ENCODE measurements around the gene RIPK4. TPM values are rescaled to one million over a fixed set of nuclear protein-coding genes. Genes with fewer than 3 reads are reported as not detected.

The RIPK4 gene
- total RNA-seq, 1 experiment from 2014 or later = 20.1 TPM

DNA sequence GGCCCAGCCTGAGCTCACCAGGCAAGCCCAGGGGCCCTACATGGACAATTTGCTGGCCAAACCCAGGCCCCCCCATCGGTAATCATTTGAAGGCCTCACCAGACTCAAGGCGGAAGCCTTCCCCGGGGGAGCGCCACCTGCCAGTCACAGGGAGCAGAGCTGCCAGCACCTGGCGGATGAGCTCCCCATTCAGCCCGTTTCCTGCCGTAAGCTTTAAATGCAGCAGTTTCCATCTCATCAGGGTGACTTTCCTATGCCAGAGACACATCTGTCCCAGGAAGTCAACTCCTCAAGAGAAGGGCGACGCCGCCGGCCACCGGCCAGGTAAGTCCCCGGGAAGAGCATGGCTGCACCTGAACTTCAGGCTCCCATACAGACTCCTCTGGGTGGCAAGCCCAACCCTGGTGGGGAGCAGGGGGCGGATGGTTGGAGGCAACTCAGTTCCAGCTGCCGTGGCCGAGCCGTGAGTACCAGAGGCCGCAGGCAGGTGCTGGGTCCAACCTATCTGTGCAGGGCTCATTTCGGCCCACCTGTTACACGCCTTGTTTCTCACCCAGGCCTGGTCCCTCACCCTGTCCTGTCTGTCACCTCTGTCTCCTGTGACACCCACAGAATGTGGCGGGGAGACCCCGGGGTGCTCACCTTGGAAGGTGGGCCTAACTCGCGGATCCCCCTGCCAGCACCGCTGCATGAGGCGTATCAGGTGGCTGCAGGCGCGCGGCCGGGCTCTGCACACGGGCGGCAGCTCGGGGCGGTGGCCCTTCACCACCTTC lies 20.7 kb downstream of the RIPK4 start (continued):
- TF ChIP-seq, protein P1, sequence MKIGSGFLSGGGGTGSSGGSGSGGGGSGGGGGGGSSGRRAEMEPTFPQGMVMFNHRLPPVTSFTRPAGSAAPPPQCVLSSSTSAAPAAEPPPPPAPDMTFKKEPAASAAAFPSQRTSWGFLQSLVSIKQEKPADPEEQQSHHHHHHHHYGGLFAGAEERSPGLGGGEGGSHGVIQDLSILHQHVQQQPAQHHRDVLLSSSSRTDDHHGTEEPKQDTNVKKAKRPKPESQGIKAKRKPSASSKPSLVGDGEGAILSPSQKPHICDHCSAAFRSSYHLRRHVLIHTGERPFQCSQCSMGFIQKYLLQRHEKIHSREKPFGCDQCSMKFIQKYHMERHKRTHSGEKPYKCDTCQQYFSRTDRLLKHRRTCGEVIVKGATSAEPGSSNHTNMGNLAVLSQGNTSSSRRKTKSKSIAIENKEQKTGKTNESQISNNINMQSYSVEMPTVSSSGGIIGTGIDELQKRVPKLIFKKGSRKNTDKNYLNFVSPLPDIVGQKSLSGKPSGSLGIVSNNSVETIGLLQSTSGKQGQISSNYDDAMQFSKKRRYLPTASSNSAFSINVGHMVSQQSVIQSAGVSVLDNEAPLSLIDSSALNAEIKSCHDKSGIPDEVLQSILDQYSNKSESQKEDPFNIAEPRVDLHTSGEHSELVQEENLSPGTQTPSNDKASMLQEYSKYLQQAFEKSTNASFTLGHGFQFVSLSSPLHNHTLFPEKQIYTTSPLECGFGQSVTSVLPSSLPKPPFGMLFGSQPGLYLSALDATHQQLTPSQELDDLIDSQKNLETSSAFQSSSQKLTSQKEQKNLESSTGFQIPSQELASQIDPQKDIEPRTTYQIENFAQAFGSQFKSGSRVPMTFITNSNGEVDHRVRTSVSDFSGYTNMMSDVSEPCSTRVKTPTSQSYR (CRISPR knock-in tag; IDR thresholded peaks at IDR 0.05) = no peak
- TF ChIP-seq SOX15 (CRISPR knock-in tag; IDR thresholded peaks at IDR 0.05) = no peak
- TF ChIP-seq HMGA2 (CRISPR knock-in tag; IDR thresholded peaks at IDR 0.05) = no peak

DNA sequence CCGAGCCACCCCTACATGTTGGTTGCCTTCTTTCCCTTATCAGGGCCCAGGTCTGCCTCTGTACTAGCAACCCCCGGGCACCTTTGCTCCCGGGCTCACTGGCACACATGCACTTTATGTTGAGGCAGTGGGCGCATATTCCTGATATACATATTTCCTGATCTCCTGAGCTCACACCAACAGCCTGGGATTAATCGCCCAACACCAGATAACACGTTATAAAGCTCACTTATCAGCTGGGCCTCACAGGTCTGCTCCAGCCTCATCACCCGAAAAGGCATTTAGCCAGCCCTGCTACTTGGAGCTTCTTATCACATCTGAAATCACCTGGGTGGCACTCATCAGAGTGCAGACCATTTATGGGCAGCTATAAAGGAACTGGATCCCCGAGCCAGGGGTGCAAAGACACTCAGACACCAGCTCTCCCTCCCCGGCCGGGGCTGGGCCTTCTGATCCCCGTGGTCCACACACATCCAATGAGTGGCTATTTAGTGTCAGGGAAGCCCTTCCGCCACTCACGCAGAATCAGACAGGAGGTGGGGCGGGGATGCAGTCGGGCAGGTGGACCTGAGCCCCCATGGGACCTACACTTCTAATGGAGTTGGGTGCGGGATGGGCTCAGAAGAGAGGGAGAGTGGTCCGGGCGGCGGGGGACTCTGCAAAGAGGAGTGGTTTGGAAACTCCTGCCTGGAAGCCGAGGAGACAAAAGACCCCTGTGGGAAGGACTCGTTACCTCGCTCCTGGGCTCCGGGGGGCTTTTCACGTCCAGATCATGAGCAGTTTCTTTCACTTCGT lies 21.6 kb downstream of the RIPK4 start:
- ChIA-PET POLR2A (no interaction called here), CTCF (interaction anchor here (0.9 to 4.9 kb wide), 16 partner anchors 10 to 133 kb away, joined by 3 to 84 read pairs (median 7); no protein-coding TSS in a partner anchor)
- Mint-ChIP-seq H3K36me3 (peaks cover 61% of the 10 kb centered on the region), H3K4me1 (peaks cover 4% of the 10 kb centered on the region), H3K27me3 (ENCODE audit: low read depth) (no peaks in the 10 kb centered on the region), H3K27ac (peak overlapping the region; percentile 63; the same call in 1 of the 2 replicates), H3K9me3 (0 out of 2 replicates have a peak, but pooled peaks cover under 1% of the 10 kb centered on the region), H3K4me3 (no peak overlapping the region)
- ATAC-seq = no peak
- no peak for TF ChIP-seq GABPB1 (CRISPR knock-in tag; IDR thresholded peaks at IDR 0.05)
- TF ChIP-seq FOXJ3 (CRISPR knock-in tag; IDR thresholded peaks at IDR 0.05; ENCODE audit: borderline replicate concordance) = no peak
- TF ChIP-seq, protein P2, sequence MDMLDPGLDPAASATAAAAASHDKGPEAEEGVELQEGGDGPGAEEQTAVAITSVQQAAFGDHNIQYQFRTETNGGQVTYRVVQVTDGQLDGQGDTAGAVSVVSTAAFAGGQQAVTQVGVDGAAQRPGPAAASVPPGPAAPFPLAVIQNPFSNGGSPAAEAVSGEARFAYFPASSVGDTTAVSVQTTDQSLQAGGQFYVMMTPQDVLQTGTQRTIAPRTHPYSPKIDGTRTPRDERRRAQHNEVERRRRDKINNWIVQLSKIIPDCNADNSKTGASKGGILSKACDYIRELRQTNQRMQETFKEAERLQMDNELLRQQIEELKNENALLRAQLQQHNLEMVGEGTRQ (CRISPR knock-in tag; IDR thresholded peaks at IDR 0.05) = no peak
- TF ChIP-seq CBFB (CRISPR knock-in tag; IDR thresholded peaks at IDR 0.05; ENCODE audit: low read depth) = no peak
- TF ChIP-seq, protein P3, sequence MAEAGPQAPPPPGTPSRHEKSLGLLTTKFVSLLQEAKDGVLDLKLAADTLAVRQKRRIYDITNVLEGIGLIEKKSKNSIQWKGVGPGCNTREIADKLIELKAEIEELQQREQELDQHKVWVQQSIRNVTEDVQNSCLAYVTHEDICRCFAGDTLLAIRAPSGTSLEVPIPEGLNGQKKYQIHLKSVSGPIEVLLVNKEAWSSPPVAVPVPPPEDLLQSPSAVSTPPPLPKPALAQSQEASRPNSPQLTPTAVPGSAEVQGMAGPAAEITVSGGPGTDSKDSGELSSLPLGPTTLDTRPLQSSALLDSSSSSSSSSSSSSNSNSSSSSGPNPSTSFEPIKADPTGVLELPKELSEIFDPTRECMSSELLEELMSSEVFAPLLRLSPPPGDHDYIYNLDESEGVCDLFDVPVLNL (CRISPR knock-in tag; IDR thresholded peaks at IDR 0.05; ENCODE audit: borderline replicate concordance, low read depth) = no peak
- TF ChIP-seq, protein P4, sequence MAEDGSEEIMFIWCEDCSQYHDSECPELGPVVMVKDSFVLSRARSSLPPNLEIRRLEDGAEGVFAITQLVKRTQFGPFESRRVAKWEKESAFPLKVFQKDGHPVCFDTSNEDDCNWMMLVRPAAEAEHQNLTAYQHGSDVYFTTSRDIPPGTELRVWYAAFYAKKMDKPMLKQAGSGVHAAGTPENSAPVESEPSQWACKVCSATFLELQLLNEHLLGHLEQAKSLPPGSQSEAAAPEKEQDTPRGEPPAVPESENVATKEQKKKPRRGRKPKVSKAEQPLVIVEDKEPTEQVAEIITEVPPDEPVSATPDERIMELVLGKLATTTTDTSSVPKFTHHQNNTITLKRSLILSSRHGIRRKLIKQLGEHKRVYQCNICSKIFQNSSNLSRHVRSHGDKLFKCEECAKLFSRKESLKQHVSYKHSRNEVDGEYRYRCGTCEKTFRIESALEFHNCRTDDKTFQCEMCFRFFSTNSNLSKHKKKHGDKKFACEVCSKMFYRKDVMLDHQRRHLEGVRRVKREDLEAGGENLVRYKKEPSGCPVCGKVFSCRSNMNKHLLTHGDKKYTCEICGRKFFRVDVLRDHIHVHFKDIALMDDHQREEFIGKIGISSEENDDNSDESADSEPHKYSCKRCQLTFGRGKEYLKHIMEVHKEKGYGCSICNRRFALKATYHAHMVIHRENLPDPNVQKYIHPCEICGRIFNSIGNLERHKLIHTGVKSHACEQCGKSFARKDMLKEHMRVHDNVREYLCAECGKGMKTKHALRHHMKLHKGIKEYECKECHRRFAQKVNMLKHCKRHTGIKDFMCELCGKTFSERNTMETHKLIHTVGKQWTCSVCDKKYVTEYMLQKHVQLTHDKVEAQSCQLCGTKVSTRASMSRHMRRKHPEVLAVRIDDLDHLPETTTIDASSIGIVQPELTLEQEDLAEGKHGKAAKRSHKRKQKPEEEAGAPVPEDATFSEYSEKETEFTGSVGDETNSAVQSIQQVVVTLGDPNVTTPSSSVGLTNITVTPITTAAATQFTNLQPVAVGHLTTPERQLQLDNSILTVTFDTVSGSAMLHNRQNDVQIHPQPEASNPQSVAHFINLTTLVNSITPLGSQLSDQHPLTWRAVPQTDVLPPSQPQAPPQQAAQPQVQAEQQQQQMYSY (CRISPR knock-in tag; IDR thresholded peaks at IDR 0.05) = no peak
- TF ChIP-seq NFATC4 (CRISPR knock-in tag; IDR thresholded peaks at IDR 0.05) = no peak
- TF ChIP-seq NR3C1 (CRISPR knock-in tag; conservative IDR thresholded peaks at IDR 0.05; ENCODE audit: low read depth) = no peak
- TF ChIP-seq, protein P5, sequence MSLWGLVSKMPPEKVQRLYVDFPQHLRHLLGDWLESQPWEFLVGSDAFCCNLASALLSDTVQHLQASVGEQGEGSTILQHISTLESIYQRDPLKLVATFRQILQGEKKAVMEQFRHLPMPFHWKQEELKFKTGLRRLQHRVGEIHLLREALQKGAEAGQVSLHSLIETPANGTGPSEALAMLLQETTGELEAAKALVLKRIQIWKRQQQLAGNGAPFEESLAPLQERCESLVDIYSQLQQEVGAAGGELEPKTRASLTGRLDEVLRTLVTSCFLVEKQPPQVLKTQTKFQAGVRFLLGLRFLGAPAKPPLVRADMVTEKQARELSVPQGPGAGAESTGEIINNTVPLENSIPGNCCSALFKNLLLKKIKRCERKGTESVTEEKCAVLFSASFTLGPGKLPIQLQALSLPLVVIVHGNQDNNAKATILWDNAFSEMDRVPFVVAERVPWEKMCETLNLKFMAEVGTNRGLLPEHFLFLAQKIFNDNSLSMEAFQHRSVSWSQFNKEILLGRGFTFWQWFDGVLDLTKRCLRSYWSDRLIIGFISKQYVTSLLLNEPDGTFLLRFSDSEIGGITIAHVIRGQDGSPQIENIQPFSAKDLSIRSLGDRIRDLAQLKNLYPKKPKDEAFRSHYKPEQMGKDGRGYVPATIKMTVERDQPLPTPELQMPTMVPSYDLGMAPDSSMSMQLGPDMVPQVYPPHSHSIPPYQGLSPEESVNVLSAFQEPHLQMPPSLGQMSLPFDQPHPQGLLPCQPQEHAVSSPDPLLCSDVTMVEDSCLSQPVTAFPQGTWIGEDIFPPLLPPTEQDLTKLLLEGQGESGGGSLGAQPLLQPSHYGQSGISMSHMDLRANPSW (CRISPR knock-in tag; conservative IDR thresholded peaks at IDR 0.05; ENCODE audit: low read depth) = no peak
- TF ChIP-seq RORB (CRISPR knock-in tag; IDR thresholded peaks at IDR 0.05) = no peak
- TF ChIP-seq ELF4 (CRISPR knock-in tag; IDR thresholded peaks at IDR 0.05; ENCODE audit: low read depth) = no peak
- TF ChIP-seq, protein P6, sequence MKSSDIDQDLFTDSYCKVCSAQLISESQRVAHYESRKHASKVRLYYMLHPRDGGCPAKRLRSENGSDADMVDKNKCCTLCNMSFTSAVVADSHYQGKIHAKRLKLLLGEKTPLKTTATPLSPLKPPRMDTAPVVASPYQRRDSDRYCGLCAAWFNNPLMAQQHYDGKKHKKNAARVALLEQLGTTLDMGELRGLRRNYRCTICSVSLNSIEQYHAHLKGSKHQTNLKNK (CRISPR knock-in tag; IDR thresholded peaks at IDR 0.05) = no peak
- TF ChIP-seq NR2C2 (CRISPR knock-in tag; IDR thresholded peaks at IDR 0.05) = no peak
- TF ChIP-seq CREM (CRISPR knock-in tag; IDR thresholded peaks at IDR 0.05) = no peak
- no peak for DNase-seq (ENCODE audit: low spot score)
